ENCODE results near the gene OR52E6. TPM values are rescaled to one million over a fixed set of nuclear protein-coding genes. Genes with fewer than 3 reads are reported as not detected.

OR52E6 gene
- polyA plus RNA-seq (ENCODE audit: insufficient read length): not detected

DNA sequence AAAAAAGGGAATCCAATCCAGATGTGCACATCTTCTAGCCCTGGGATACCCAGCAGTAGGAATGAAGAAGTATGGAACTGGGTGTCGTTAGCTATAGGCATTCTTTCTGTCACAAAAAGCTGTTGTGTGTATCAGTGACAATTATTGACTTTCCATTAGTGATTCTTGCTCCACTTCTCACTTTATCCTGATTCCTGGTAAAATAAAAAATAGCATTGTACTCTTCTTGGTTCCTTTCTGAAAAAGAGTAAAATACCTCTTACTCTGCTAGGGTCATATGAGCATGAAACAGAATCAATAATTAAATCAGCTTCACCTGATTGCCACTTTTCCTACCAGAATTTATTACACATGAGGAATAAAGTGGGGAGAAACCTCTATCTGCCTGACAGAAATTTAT, at the start of gene OR52E6:
OR52E6 (minus strand) TSS at position 101 of the 400 bp plus-strand sequence; CDS start at position 101, 0 bp downstream.
- no peak for DNase-seq

GRCh38 chr11:5891216-5891800, 49.6 kb upstream of the OR52E6 start:
- DNase-seq: no peak

DNA sequence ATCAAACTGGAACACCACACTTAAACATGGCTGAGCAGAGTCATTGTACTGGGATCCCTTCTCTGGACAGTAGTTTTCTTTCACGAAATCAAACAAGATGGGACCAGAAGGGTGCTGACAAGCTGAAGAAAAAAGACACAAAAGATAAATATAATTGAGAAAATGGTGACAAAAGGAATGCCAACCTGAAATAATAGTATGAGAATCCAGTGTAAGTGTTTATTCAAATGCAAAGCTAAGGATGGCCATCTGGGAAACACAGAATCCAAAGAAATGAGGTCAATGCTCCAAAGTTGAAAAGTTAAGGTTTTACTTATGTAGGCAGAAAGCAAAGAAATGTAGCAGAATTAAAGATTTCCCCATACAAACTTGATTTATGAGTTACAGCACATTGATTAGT, 46.0 kb upstream of the OR52E6 start:
- no peak for DNase-seq

DNA sequence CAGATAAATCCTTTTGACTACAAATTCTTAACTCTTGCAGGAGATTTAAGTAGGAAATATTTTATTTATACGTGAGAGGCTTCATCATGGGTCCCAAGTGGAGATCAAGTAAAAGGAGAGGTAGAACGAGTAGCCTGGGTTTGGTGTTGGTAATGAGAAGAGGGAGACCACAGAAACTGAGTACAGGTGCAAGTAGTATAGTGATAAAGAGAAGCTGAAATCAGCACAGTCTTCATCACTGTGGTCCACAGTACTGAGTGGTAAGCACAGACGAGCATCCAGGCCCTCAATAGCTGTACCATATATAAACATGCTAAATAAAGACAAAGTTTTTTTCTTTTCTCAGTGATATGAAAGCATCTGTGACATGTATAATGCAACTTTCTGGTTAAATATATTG, 45.5 kb upstream of the OR52E6 start:
- no peak for DNase-seq

DNA sequence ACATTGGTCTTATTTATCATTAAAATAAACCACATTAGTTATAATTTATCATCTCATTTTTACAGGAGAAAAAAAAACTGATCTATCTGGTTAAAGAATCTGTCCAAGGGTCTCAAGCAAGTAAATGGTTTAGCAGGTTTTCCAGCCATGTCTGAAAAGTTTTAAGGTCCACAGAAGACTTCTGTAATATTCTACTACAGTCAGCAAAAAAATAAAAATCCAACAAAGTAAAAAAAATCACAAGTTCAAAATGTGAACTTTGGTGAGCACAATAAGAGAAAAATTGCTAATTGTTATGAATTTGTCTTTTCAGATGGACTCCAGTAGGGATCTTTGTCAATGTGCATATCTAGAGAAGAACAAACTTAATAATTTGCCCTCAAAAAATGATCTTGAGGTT, 40.1 kb upstream of the OR52E6 start:
- no peak for DNase-seq

GRCh38 chr11:5880329-5880728, 38.6 kb upstream of the OR52E6 start, which contains the start of gene OR52E4:
OR52E4 (plus strand) TSS chr11:5880629; CDS start chr11:5884293, 3,664 bp downstream.
- DNase-seq: no peak

GRCh38 chr11:5878564-5878963, 36.9 kb upstream of the OR52E6 start:
- DNase-seq: no peak

DNA sequence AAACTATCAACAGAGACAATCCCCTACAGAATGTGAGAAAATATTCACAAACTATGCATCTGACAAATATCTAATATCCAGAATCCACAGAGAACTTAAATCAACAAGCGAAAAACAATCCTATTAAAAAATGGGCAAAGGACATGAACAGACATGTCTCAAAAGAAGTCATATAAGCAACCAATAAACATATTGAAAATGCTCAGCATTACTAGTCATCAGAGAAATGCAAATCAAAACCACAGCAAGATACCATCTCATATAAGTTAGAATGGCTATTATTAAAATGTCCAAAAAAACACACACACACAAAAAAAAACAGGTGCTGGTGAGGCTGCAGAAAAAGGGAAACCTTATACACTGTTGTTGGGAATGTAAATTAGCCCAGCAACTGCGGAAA, 24.1 kb upstream of the OR52E6 start:
- DNase-seq: no peak

GRCh38 chr11:5857590-5857989, 15.9 kb upstream of the OR52E6 start, which contains the start of gene OR52E8:
OR52E8 (minus strand) TSS chr11:5857690; CDS start chr11:5857690, 0 bp downstream.
- DNase-seq: no peak

- no peak for DNase-seq
These were observed 9.3 kb upstream of the OR52E6 start for GRCh38 chr11:5851002-5851401.

- no peak for DNase-seq
These were observed 6.0 kb upstream of the OR52E6 start for GRCh38 chr11:5847711-5848110.

DNA sequence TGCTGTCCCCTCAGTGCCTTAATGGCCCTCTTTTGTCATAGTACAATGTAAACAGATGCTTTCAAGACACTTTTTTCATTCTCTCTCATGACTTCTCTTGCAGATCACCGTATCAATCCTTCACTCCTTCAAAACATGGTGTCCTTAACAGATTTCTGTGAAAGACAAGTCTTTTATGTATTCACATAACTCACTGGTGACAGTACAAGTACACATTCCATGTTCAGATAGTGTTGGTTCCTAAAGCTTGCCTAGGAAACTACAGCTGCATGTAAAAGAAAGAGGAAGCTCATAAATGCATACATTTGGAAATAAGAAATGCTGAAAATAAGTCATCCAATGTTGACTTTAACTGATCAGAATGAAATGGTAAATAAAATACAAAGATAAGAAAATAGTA, 5.0 kb upstream of the OR52E6 start:
- DNase-seq: no peak

DNA sequence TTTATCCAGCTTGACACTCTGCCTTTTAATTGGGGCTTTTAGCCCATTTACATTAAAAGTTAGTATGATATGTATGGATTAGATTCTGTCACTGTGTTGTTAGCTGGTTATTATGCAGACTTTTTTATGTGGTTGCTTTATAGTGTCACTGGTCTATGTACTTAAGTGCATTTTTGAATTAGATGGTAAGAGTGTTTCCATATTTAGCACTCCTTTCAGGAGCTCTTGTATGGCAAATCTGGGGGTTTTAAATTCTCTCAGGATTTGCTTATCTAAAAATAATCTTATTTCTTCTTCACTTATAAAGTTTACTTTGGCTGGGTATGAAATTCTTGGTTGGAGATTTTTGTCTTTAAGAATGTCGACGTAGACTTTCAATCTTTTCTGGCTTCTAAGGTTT, 4.0 kb downstream of the OR52E6 start:
- no peak for DNase-seq

GRCh38 chr11:5833446-5833845, 8.3 kb downstream of the OR52E6 start:
- DNase-seq: no peak

DNA sequence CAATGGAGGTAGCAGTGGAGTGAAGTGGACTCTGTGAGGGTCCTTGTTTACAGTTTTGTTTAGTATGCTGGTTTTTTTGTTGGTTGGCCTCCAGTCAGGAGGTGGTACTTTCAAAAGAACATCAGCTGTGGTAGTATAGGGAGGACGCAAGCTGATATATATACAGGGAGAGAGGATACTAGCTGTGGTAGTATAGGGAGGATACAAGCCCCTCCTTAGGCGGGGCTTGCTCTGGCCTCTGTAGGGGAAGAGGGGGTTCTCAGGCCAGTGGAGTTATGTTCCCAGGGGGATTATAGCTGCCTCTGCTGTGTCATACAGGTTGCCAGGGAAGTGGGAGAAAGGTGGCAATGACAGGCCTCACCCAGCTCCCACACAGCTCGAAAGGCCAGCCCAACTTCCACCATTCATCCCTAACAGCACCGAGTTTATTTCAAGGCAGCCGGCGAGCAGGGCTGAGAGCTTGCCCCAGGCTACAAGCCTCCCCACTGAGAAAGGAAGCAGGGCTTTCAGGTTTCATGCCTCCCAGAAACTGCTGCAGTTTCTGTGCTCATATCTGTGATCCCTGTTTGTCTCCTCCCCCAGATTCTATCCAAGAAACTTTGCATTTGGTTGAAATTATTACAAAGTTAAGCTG, 10.4 kb downstream of the OR52E6 start:
- DNase-seq: no peak

DNA sequence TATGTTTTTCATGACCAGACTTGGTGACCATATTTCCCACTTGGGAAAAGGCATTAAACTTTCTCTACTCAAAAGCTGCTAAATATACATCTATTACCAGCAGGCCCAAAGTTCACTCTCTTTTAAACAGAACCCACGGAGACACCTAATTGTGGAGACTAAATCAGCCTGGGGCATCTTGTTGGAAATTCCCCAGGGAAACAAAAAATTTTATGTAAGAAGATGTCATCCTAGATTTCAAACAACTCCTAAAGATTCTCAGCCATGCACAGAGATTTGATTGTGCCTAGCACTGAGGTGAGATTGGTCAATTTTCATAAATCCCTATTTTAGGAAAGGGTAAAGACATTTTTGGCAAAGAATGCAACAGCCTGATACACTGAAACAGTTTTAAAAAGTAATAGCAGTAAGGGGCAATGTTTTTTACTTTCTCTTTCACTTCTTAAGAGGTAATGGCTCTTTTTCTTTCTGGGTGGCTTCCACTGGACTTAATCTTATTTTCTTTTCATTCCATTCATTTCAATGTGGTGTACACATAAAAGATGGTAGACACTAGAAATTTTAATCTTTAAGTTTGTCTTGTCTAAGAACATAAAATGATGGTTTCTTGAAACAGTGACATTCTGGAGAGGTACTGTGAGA, 23.3 kb downstream of the OR52E6 start:
- DNase-seq: no peak

DNA sequence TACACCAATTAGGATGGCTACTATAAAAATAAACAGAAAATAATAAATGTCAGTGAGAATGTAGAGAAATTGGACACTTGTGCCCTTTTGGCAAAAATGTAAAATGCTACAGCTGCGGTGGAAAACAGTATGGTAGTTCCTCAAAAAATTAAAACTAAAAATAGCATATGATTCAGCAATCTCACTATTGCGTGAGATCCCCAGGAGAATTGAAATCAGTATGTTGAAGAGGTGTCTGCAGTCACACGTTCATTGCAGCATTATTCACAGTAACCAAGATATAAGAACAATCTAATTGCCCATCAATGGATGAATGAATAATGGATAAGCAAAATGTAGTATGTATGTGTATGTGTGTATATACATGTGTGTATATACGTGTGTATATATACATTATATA, 26.2 kb downstream of the OR52E6 start:
- DNase-seq: no peak

GRCh38 chr11:5809905-5810795, 31.5 kb downstream of the OR52E6 start:
- DNase-seq: no peak

GRCh38 chr11:5809122-5809519, 32.6 kb downstream of the OR52E6 start:
- DNase-seq: no peak

- DNase-seq: peak; percentile 70
These were observed 33.1 kb downstream of the OR52E6 start, which contains the start of gene OR52N2 for GRCh38 chr11:5808500-5809121. OR52N2 (plus strand) TSS chr11:5808924; CDS start chr11:5820336, 11,412 bp downstream.

DNA sequence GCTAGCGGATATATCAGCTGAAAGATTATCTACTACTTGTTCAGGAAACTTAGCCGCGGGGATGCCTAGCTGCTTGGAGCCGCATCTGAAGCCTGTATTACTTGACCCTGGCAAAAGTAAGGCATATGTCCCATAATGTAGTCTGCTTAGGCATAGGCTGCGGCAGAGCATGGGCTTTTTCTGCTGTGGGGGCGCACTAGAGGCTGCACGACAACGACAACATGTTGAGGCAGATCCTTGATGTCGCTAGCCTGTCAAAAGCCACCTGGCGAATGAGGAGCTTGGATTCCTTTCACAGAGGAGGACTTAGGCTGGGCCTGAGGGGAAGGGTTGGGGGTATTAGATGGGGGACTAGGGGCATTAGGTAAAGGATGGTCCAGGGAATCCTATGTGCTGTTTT, 34.1 kb downstream of the OR52E6 start:
- no peak for DNase-seq

DNA sequence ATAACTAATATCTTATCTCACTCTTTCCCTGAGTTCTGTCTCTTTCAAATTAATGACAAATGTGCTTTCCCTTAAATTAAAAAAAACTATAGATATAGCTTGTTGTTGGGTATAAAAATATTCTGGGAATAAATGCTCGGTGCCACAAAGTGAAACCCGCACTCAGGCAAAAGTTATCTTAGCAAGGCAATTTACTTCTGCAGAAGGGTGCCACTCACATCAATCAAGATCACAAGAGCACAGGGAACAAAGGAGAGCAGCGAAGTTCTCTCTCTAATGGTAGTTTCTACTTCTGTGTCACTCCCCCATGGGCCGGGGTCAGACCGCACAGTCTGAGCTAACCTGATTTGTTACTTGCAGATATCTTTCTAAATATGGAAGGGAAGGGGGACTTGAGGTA, 37.7 kb downstream of the OR52E6 start:
- DNase-seq: no peak

All from hindlimb muscle (tissue), 1 donor.